Neural cell (in vitro differentiated cells): ENCODE measurements around the gene RNASE7. TPM values are rescaled to one million over a fixed set of nuclear protein-coding genes. Genes with fewer than 3 reads are reported as not detected.

ENCODE experiments used
- H2AFZ ChIP-seq: fragments of 200-600, 300-800 bp; sonication (generic), shearing (Covaris generic); 2 replicates; pipeline ENCODE4 v1.6.0; 2014; ENCODE audit warnings: low read depth, mild to moderate bottlenecking, antibody characterized with exemption, low read length, moderate library complexity
- H3F3A ChIP-seq: fragments of 200-600 bp; shearing (Covaris generic); 2 replicates; pipeline ENCODE4 v1.6.1; 2016; ENCODE audit warnings: mild to moderate bottlenecking, moderate library complexity, mixed read lengths, antibody characterized with exemption, low read length; ENCODE audit not compliant: insufficient read depth, poor library complexity, severe bottlenecking
- H3K27ac ChIP-seq: fragments of 200-600, 300-800 bp; sonication (generic), shearing (Covaris generic); 2 replicates; pipeline ENCODE4 v1.5.1; 2014; ENCODE audit warnings: mild to moderate bottlenecking, low read length, moderate library complexity
- H3K27me3 ChIP-seq: fragments of 300-800, 200-600 bp; sonication (generic), shearing (Covaris generic); 2 replicates; pipeline ENCODE4 v1.6.0; 2014; ENCODE audit warnings: mild to moderate bottlenecking, low read depth, low read length, moderate library complexity; ENCODE audit not compliant: insufficient read depth
- H3K36me3 ChIP-seq: fragments of 300-800, 200-600 bp; sonication (generic), shearing (Covaris generic); 2 replicates; pipeline ENCODE4 v1.5.1; 2014; ENCODE audit warnings: mild to moderate bottlenecking, antibody characterized with exemption, low read length, moderate library complexity; ENCODE audit not compliant: insufficient read depth
- H3K4me2 ChIP-seq: fragments of 300-800, 200-600 bp; sonication (generic), shearing (Covaris generic); 2 replicates; pipeline ENCODE4 v1.6.0; 2014; ENCODE audit warnings: mild to moderate bottlenecking, low read length
- H3K4me3 ChIP-seq: fragments of 300-800, 200-600 bp; sonication (generic), shearing (Covaris generic); 2 replicates; pipeline ENCODE4 v1.5.1; 2014; ENCODE audit warnings: mild to moderate bottlenecking, low read length, moderate library complexity
- H3K79me2 ChIP-seq: fragments of 200-600 bp; shearing (Covaris generic); replicated peaks from 2 replicates; pipeline ENCODE4 v1.6.0; 2014; ENCODE audit warnings: mild to moderate bottlenecking, low read length, moderate library complexity; ENCODE audit not compliant: insufficient read depth
- H3K9ac ChIP-seq: fragments of 300-800, 200-600 bp; sonication (generic), shearing (Covaris generic); 2 replicates; pipeline ENCODE4 v1.6.1; 2016; ENCODE audit warnings: mild to moderate bottlenecking, low read length, mixed read lengths
- H3K9me2 ChIP-seq: fragments of 200-600 bp; shearing (Covaris generic); 2 replicates; pipeline ENCODE4 v1.6.1; 2016; ENCODE audit warnings: mild to moderate bottlenecking, low read length, mixed read lengths; ENCODE audit not compliant: insufficient read depth
- H3K9me3 ChIP-seq: fragments of 200-600, 300-800 bp; sonication (generic), shearing (Covaris generic); 2 replicates; pipeline ENCODE4 v1.6.1; 2016; ENCODE audit warnings: mild to moderate bottlenecking, mixed run types, low read length, moderate library complexity, mixed read lengths
- H4K20me1 ChIP-seq: fragments of 200-600 bp; shearing (Covaris generic); 2 replicates; pipeline ENCODE4 v1.6.1; 2016; ENCODE audit warnings: mild to moderate bottlenecking, mixed run types; ENCODE audit not compliant: insufficient read depth
- CTCF ChIP-seq: fragments of 450-650 bp; IDR thresholded peaks from 2 replicates; pipeline ENCODE4 v1.5.1; 2014; ENCODE audit warnings: antibody characterized with exemption, mild to moderate bottlenecking, moderate library complexity; ENCODE audit not compliant: poor library complexity, severe bottlenecking
- EP300 ChIP-seq: fragments of 450-650 bp; conservative IDR thresholded peaks from 2 replicates; pipeline ENCODE4 v1.6.1; 2014; ENCODE audit warnings: antibody characterized with exemption, mild to moderate bottlenecking, moderate library complexity; ENCODE audit not compliant: poor library complexity, severe bottlenecking
- EZH2 ChIP-seq: fragments of 200-600, 300-800 bp; shearing (Covaris generic), sonication (generic); IDR thresholded peaks from 2 replicates; pipeline ENCODE4 v1.6.1; 2014; ENCODE audit warnings: antibody characterized with exemption, low read length, borderline replicate concordance, mild to moderate bottlenecking; ENCODE audit not compliant: insufficient read depth, poor library complexity, severe bottlenecking
- MXI1 ChIP-seq: fragments of 450-650 bp; conservative IDR thresholded peaks from 2 replicates; pipeline ENCODE4 v1.6.1; 2014; ENCODE audit warnings: antibody characterized with exemption, mild to moderate bottlenecking; ENCODE audit not compliant: poor library complexity, severe bottlenecking
- POLR2AphosphoS5 ChIP-seq: IDR thresholded peaks from 2 replicates; pipeline ENCODE4 v1.6.1; 2012
- RAD21 ChIP-seq: fragments of 450-650 bp; conservative IDR thresholded peaks from 2 replicates; pipeline ENCODE4 v1.6.1; 2014; ENCODE audit warnings: antibody characterized with exemption, mild to moderate bottlenecking, moderate library complexity
- SMC3 ChIP-seq: fragments of 450-650 bp; conservative IDR thresholded peaks from 2 replicates; pipeline ENCODE4 v1.6.1; 2014; ENCODE audit warnings: antibody characterized with exemption, mild to moderate bottlenecking, moderate library complexity; ENCODE audit not compliant: poor library complexity
- TAF1 ChIP-seq: IDR thresholded peaks from 2 replicates; pipeline ENCODE4 v1.6.1; 2012; ENCODE audit warnings: low read depth
- polyA minus RNA-seq: library from RNA; depleted of rRNA, polyadenylated mRNA; stranded (reverse); fragments of >200 nt; gene quantifications from 2 replicates; pipeline ENCODE4 v1.2.3, GENCODE V29; 2014
- polyA plus RNA-seq: library from polyadenylated mRNA; depleted of rRNA; stranded (reverse); fragments of >200 nt; gene quantifications from 2 replicates; pipeline ENCODE4 v1.2.3, GENCODE V29; 2014
- TF ChIP-seq, protein P1 (sequence below): IDR thresholded peaks from 2 replicates; pipeline ENCODE4 v1.6.1; 2012; ENCODE audit warnings: borderline replicate concordance

Gene RNASE7
- polyA plus RNA-seq (not detected in 2 replicates), polyA minus RNA-seq (not detected in 2 replicates)

DNA sequence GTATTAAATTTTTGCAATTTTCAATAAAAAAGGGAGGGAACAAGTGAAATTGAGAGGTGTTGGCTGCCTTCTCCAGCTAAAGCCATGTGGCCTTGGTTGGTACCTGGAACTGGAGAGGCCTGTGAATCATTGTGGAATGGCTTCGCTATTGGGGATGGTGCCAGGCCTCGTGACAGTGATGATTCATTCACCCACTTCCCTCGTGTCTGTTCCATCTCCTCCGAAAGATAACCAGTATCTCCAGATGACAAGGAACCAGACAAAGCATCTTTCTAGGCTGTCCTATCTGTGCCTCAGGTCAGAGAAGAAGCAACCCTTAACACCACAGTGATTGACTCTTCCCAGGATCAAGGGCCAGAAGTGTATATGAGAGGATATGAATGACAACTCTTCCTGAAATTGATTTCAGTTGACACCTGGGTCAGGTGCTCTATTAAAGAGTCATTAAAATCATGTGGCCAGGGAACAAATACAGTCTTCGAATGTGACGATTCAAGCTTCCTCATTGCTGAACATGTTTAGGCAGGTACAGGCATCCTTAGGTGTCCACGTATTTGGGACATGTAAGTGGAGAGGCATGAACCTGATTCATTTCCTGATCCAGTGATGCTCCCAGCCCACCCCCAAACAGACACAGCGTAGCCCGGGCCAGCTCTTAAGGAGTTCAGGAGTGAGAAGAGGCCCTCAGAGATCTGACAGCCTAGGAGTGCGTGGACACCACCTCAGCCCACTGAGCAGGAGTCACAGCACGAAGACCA, at the start of gene RNASE7:
Gene RNASE7, plus strand, starts transcription at position 687 of the 758 bp plus-strand sequence. CDS start 631 bp downstream, outside the sequence.
- Histone ChIP-seq H3K4me3 (no peak within 1 kb of the TSS), H3K9me2 (no peaks in the 10 kb centered on the region), H4K20me1 (no peaks in the 10 kb centered on the region), H3K27me3 (no peaks in the 10 kb centered on the region), H3K79me2 (no peaks in the 10 kb centered on the region), H2AFZ (no peak within 1 kb of the TSS), H3K36me3 (no peaks in the 10 kb centered on the region), H3K9me3 (no peaks in the 10 kb centered on the region), H3K27ac (no peak within 1 kb of the TSS), H3K4me2 (no peak within 1 kb of the TSS), H3K9ac (no peak within 1 kb of the TSS), H3F3A (no peaks in the 10 kb centered on the region)
- TF ChIP-seq CTCF (no peak), RAD21 (no peak), SMC3 (no peak), EZH2 (no peak), MXI1 (no peak), POLR2AphosphoS5 (no peak), TAF1 (no peak), EP300 (no peak)
- TF ChIP-seq, protein P1, sequence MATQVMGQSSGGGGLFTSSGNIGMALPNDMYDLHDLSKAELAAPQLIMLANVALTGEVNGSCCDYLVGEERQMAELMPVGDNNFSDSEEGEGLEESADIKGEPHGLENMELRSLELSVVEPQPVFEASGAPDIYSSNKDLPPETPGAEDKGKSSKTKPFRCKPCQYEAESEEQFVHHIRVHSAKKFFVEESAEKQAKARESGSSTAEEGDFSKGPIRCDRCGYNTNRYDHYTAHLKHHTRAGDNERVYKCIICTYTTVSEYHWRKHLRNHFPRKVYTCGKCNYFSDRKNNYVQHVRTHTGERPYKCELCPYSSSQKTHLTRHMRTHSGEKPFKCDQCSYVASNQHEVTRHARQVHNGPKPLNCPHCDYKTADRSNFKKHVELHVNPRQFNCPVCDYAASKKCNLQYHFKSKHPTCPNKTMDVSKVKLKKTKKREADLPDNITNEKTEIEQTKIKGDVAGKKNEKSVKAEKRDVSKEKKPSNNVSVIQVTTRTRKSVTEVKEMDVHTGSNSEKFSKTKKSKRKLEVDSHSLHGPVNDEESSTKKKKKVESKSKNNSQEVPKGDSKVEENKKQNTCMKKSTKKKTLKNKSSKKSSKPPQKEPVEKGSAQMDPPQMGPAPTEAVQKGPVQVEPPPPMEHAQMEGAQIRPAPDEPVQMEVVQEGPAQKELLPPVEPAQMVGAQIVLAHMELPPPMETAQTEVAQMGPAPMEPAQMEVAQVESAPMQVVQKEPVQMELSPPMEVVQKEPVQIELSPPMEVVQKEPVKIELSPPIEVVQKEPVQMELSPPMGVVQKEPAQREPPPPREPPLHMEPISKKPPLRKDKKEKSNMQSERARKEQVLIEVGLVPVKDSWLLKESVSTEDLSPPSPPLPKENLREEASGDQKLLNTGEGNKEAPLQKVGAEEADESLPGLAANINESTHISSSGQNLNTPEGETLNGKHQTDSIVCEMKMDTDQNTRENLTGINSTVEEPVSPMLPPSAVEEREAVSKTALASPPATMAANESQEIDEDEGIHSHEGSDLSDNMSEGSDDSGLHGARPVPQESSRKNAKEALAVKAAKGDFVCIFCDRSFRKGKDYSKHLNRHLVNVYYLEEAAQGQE: no peak

DNA sequence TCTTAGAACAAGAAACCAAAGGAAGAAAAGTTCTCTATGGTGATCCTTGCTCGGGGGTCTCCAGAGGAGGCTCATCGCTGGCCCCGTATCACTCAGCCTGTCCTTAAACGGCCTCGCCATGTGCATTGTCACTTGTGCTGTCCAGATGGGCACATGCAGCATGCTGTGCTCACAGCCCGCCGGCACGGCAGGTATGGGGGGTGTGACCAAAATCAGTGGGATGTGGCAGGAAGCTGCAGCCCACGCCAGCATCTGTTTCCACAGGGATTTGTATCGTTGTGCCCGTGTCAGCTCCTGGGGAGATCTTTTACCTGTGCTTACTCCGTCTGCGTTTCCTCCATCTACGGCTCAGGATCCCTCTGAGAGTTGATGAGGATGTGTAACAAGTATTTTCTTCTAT, 45.6 kb upstream of the RNASE7 start:
- Histone ChIP-seq H3K9me2 (no peaks in the 10 kb centered on the region), H3K4me3 (no peak overlapping the region), H3K79me2 (peaks cover 9% of the 10 kb centered on the region), H3K4me2 (no peak overlapping the region), H3K27ac (no peak overlapping the region), H4K20me1 (no peaks in the 10 kb centered on the region), H3K27me3 (no peaks in the 10 kb centered on the region), H3K9ac (no peak overlapping the region), H3F3A (no peaks in the 10 kb centered on the region), H3K9me3 (no peaks in the 10 kb centered on the region), H3K36me3 (peaks cover 4% of the 10 kb centered on the region), H2AFZ (no peak overlapping the region)
- TF ChIP-seq POLR2AphosphoS5 (no peak), CTCF (no peak), TAF1 (no peak), MXI1 (no peak), EZH2 (no peak), EP300 (no peak), RAD21 (no peak)
- TF ChIP-seq, protein P1: no peak
